ENCODE results near the gene PURA. TPM values are rescaled to one million over a fixed set of nuclear protein-coding genes. Genes with fewer than 3 reads are reported as not detected.

Gene PURA
- polyA plus RNA-seq, 1 donor from 2014 or later, result 2.3 TPM

DNA sequence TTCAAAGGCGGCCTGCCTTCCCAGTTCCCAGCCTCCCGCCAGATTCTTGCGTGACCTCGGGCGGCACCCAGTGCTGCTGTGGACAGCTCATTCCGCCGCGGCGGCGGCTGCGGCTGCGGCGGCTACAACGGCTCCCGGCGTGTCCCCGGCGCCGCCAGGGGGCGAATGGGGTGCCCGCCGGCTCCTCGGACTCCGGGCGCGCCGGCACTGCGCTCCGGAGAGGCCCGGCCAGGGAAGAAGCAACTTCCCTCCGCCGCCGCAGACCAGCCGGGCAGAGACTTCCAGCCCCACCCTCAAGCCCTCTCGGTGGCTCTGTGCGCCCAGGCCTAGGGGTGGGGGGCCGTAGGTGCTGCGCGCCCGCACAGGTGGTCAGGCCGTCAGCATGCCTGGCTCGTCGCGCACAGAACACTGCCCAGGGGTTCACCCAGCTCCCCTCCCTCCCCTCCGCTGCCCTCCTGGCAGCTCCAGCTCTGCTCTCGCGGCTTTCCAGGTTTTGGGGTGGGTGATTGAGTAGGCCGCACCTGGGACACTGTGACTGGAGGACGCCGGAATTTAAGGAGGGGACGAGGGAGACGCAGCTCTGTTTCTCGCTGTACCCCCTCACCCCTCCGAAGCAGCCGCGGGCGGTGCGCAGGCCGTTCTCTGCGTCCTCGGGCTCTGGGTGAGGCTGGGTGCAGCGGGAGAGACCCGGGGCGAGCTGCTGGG, 32.1 kb downstream of the PURA start:
- H2AFZ ChIP-seq (ENCODE audit: low read depth, low read length), result no peak overlapping the region
- H3K79me2 ChIP-seq (replicated peaks; ENCODE audit: insufficient read depth, low read length), result no peaks in the 10 kb centered on the region
- H3K9me2 ChIP-seq (ENCODE audit: insufficient read depth, low read length), result no peaks in the 10 kb centered on the region
- H3K9ac ChIP-seq (ENCODE audit: low read length), result peak overlapping the region; percentile 4
- H3F3A ChIP-seq (ENCODE audit: insufficient read depth, low read length, poor library complexity, severe bottlenecking), result no peaks in the 10 kb centered on the region
- no peaks in the 10 kb centered on the region for H3K36me3 ChIP-seq (ENCODE audit: insufficient read depth, low read length)
- H3K27ac ChIP-seq (ENCODE audit: low read length), result no peak overlapping the region
- peaks cover 42% of the 10 kb centered on the region for H3K27me3 ChIP-seq (ENCODE audit: insufficient read depth, low read depth, low read length)
- TF ChIP-seq, protein P1, sequence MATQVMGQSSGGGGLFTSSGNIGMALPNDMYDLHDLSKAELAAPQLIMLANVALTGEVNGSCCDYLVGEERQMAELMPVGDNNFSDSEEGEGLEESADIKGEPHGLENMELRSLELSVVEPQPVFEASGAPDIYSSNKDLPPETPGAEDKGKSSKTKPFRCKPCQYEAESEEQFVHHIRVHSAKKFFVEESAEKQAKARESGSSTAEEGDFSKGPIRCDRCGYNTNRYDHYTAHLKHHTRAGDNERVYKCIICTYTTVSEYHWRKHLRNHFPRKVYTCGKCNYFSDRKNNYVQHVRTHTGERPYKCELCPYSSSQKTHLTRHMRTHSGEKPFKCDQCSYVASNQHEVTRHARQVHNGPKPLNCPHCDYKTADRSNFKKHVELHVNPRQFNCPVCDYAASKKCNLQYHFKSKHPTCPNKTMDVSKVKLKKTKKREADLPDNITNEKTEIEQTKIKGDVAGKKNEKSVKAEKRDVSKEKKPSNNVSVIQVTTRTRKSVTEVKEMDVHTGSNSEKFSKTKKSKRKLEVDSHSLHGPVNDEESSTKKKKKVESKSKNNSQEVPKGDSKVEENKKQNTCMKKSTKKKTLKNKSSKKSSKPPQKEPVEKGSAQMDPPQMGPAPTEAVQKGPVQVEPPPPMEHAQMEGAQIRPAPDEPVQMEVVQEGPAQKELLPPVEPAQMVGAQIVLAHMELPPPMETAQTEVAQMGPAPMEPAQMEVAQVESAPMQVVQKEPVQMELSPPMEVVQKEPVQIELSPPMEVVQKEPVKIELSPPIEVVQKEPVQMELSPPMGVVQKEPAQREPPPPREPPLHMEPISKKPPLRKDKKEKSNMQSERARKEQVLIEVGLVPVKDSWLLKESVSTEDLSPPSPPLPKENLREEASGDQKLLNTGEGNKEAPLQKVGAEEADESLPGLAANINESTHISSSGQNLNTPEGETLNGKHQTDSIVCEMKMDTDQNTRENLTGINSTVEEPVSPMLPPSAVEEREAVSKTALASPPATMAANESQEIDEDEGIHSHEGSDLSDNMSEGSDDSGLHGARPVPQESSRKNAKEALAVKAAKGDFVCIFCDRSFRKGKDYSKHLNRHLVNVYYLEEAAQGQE (IDR thresholded peaks at IDR 0.05; ENCODE audit: borderline replicate concordance), result no peak
- TF ChIP-seq EP300 (conservative IDR thresholded peaks at IDR 0.05; ENCODE audit: poor library complexity, severe bottlenecking) (no peak), POLR2AphosphoS5 (IDR thresholded peaks at IDR 0.05) (no peak), SMC3 (conservative IDR thresholded peaks at IDR 0.05; ENCODE audit: poor library complexity) (peak; percentile 48), RAD21 (conservative IDR thresholded peaks at IDR 0.05) (peak; percentile 26)
- TF ChIP-seq, protein P2, sequence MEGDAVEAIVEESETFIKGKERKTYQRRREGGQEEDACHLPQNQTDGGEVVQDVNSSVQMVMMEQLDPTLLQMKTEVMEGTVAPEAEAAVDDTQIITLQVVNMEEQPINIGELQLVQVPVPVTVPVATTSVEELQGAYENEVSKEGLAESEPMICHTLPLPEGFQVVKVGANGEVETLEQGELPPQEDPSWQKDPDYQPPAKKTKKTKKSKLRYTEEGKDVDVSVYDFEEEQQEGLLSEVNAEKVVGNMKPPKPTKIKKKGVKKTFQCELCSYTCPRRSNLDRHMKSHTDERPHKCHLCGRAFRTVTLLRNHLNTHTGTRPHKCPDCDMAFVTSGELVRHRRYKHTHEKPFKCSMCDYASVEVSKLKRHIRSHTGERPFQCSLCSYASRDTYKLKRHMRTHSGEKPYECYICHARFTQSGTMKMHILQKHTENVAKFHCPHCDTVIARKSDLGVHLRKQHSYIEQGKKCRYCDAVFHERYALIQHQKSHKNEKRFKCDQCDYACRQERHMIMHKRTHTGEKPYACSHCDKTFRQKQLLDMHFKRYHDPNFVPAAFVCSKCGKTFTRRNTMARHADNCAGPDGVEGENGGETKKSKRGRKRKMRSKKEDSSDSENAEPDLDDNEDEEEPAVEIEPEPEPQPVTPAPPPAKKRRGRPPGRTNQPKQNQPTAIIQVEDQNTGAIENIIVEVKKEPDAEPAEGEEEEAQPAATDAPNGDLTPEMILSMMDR (IDR thresholded peaks at IDR 0.05; ENCODE audit: poor library complexity, severe bottlenecking), result peak; percentile 66
- H3K9me3 ChIP-seq (ENCODE audit: low read length), result no peaks in the 10 kb centered on the region
- H4K20me1 ChIP-seq (ENCODE audit: insufficient read depth), result no peaks in the 10 kb centered on the region
- no peak overlapping the region for H3K4me2 ChIP-seq (ENCODE audit: low read length)
- H3K4me3 ChIP-seq (ENCODE audit: low read length), result peak overlapping the region; percentile 64

DNA sequence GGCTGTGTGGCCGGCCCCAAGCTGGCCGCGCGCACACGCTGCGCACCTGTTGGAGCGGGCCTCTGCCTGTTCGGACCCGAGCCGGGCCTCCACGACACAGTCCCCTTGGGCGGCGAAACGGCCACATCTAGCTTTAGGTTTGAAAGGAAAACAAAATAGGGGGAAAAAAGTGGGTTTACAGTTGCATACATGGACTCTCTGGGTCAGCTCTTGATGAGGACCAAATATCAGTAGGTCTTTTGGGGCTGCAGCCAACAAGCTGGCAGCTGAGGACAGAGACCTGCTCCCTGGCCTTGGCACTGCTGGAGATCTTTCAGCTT, 32.6 kb downstream of the PURA start:
- no peaks in the 10 kb centered on the region for H4K20me1 ChIP-seq (ENCODE audit: insufficient read depth)

More for the DNA sequence above, 32.6 kb downstream of the PURA start:
- no peaks in the 10 kb centered on the region for H3K9me2 ChIP-seq (ENCODE audit: insufficient read depth, low read length)
- no peaks in the 10 kb centered on the region for H3K9me3 ChIP-seq (ENCODE audit: low read length)
- H3K4me3 ChIP-seq (ENCODE audit: low read length), result peak overlapping the region; percentile 64
- H3K9ac ChIP-seq (ENCODE audit: low read length), result peak overlapping the region; percentile 4
- no peak overlapping the region for H3K27ac ChIP-seq (ENCODE audit: low read length)
- H3K27me3 ChIP-seq (ENCODE audit: insufficient read depth, low read depth, low read length), result peaks cover 42% of the 10 kb centered on the region
- no peak overlapping the region for H2AFZ ChIP-seq (ENCODE audit: low read depth, low read length)
- no peaks in the 10 kb centered on the region for H3F3A ChIP-seq (ENCODE audit: insufficient read depth, low read length, poor library complexity, severe bottlenecking)
- TF ChIP-seq, protein P1 (IDR thresholded peaks at IDR 0.05; ENCODE audit: borderline replicate concordance), result no peak
- H3K79me2 ChIP-seq (replicated peaks; ENCODE audit: insufficient read depth, low read length), result no peaks in the 10 kb centered on the region
- no peak overlapping the region for H3K4me2 ChIP-seq (ENCODE audit: low read length)
- no peaks in the 10 kb centered on the region for H3K36me3 ChIP-seq (ENCODE audit: insufficient read depth, low read length)
